HG03097 (cell line): ENCODE data around the gene FNIP2.
A peak's percentile ranks its signal among the peaks of the same experiment; 100 is the strongest.

Experiments used
- ATAC-seq: cut with Tn5 transposase; IDR thresholded peaks from one replicate; pipeline ENCODE4 v1.9.1; 2021; ENCODE audit not compliant: unreplicated experiment, low FRiP score

FNIP2 gene

GRCh38 chr4:158829254-158829653, 60.4 kb downstream of the FNIP2 start:
- ATAC-seq: no peak

- ATAC-seq: no peak
These were observed 64.8 kb downstream of the FNIP2 start for GRCh38 chr4:158833602-158834001.

- ATAC-seq: no peak
These were observed 66.6 kb downstream of the FNIP2 start for GRCh38 chr4:158835226-158836001.

- no peak for ATAC-seq
These were observed 67.2 kb downstream of the FNIP2 start for GRCh38 chr4:158836002-158836369.

- no peak for ATAC-seq
These were observed 68.1 kb downstream of the FNIP2 start for GRCh38 chr4:158836828-158837449.

DNA sequence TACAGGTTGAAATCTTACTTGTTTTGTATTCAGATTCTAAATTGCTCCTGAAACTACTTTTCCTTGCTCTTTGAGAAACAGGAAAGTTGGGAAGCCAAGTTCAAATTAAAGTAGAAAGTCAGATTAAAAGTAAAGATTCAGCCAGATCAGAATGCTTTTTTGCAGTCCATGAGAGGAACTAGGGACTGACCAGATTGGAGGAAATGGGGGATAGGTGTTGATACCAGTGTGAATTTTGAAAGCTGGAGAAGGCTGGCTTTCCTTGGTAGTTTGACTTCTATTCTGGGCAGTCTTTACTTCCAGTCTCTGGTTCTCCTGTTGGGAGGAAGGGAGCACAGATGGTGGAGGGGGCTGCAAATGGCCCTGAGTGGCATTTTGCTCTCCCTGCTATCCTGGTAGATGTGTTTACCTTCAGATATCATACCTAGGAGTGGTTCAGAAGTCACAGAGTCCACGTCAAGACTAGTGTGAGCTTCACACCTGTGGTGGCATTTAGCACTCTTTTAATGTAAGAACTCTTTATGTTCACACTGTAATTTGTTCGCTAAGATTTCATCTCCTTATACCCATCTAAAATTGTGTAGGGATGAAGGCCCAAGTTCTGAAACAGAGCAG, 68.8 kb downstream of the FNIP2 start:
- no peak for ATAC-seq

GRCh38 chr4:158840131-158840530, 71.3 kb downstream of the FNIP2 start:
- no peak for ATAC-seq

DNA sequence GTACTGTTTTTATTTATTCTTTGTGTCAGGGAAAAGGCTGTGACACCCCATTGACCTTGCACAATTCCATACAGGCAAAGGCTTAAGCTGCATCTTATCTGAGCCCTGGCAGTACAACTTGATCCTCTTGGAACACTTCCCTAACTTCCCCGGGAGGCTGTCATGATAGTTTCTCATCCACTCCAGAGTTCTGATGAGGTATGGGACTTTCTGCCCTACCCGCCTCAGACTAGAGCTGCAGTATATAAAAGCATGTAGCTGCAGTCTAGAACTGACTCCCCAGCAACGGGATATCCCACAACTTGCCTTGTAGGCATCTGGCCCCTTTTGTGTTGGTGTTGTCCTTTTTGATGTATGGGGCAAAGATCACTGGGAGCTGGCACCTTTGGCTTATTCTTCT, 72.7 kb downstream of the FNIP2 start:
- ATAC-seq: no peak

DNA sequence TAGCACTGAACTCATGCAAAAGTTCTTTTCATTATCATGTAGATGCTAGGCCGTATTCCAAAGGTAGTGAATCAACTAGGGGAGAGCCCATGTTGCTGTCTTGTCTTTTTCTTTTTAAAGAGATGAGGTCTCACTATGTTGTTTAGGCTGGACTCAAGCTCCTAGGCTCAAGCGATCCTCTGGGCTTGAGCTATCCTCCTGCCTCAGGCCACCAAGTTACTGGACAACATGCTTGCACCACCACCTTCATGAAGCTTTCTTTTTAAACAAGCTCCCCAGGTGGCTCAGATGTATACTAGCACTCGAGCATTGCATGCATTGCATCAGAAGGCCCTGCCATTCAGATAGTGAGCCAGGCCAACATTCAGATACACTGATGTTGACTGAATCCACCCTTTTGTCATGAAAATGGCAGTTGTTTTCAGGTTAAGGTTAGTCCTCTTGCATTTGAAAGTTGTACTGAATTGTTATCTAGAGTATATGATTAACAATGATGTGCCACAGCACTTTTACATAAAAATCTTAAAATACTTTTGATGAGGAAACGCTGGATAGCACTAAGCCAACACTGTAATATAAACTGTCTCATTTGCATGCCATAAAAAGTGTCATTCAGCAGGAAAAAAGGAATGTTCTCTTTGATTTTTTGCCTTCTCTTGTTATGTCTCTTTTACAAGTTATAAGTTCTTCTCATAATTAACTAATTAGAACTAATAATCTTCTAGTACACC, 76.7 kb downstream of the FNIP2 start:
- ATAC-seq: no peak

DNA sequence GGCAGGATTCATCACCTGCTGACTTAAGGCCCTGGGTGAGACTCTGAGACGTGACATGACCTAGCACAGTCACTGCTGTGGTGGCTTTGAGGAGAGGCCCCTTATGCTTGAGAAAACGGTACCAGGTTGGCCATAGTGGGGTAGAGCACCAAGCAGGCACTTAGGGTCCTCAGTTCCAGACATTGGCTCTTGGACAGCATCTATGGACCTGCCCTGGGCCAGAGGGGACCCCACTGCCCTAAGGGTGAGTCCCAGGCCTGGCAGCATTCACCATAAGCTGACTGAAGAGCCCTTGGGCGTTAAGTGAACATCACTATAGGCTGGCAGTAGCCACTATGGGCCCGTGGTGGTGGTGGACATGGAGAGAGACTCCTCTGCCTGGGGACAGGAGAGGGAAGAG, 78.7 kb downstream of the FNIP2 start:
- no peak for ATAC-seq

- no peak for ATAC-seq
These were observed 80.9 kb downstream of the FNIP2 start for GRCh38 chr4:158849681-158850080.

GRCh38 chr4:158850371-158850770, 81.5 kb downstream of the FNIP2 start:
- ATAC-seq: no peak

- ATAC-seq: no peak
These were observed 82.2 kb downstream of the FNIP2 start for GRCh38 chr4:158850800-158851644.

- no peak for ATAC-seq
These were observed 85.4 kb downstream of the FNIP2 start for GRCh38 chr4:158854236-158854635.

- peak; percentile 48 for ATAC-seq
These were observed 88.0 kb downstream of the FNIP2 start for GRCh38 chr4:158856852-158857251.

DNA sequence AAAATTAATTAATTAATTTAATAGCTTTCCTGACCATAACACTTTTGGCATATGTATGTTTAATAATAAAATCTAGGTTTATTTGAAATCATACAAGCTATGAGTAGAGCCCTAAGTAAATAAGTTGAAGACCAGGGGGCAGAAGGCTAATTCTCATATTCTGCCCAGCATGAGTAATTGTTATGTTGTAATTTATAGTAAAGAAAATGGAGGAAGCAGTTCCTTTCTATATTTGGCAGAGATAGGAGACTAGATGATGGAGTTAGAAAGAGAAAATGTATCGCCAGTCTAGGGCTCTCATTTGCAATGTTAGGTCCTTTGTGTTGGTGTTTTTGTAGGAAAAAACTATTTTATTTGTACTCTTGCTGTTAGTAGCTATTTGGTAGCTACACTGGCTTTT, 89.1 kb downstream of the FNIP2 start:
- ATAC-seq: no peak

DNA sequence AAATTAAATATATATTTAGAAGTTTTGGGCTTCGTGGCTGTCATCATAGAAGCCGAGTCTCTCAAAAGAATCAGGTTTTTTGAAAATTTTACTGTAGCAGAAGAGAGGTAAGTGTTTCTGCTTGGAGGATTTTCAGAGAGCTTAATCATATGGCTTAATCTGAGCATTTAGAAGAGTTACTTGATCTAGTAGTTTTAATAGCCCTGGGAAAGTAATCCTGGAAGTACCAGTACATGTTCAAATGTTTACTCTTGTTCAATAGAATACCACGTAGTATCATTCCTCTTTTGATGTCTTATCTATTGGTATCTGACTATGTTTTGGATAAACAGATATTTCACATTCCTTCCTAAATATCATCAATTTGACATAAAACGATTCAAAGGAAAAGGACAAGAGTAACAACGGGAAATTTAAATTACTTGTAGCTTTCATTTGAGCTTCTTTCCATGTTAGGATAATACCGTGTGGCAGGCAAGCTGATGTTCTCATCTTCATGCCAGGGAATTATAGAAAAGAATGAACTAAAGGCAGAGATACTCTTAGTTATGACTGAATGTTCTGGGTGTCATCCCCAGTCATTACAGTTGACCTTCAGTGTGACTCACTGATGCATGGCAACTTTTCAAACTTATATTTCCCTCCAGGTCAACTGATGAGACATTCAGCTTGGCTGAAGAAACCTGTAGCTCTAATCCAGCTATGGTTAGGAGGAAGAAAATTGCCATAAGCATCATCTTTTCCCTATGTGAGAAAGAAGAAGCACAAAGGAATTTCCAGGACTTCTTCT, 89.8 kb downstream of the FNIP2 start:
- ATAC-seq: no peak

GRCh38 chr4:158859661-158860060, 90.8 kb downstream of the FNIP2 start:
- ATAC-seq: no peak

GRCh38 chr4:158860856-158861255, 92.0 kb downstream of the FNIP2 start:
- peak; percentile 79 for ATAC-seq

- ATAC-seq: no peak
These were observed 92.5 kb downstream of the FNIP2 start for GRCh38 chr4:158861281-158861680.
